ENCODE measurements around the gene ADK.
A peak's percentile ranks its signal among the peaks of the same experiment; 100 is the strongest.

The ADK gene

DNA sequence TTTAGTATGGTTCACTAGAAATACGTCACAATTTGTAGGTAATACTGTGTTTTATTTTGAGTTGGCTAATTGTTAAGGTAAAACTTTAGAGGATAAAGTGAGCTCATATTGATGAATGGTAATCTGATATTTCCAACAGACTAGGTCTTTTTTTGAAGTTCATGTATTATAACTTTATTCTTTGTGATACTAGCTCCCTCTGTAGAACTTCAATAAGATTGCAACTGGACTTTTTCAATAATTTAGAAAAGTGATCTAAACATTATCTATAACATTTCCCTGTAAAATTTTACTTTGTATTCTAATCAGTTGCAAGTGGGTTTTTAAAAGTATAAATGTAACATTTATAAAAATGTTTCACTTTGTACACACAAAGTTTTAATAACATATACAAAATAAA, 83.5 kb downstream of the ADK start:
- no peak overlapping the region for H2AFZ ChIP-seq
- no peaks in the 10 kb centered on the region for H3K36me3 ChIP-seq (ENCODE audit: control insufficient read depth, insufficient read depth, low read length)
- H3K4me3 ChIP-seq (ENCODE audit: low read depth, low read length): no peak overlapping the region
- no peaks in the 10 kb centered on the region for H3K4me1 ChIP-seq
- H3K9ac ChIP-seq: no peak overlapping the region
- H3K27ac ChIP-seq: no peak overlapping the region
- no peak for TF ChIP-seq CTCF (IDR thresholded peaks at IDR 0.05)
- H3K79me2 ChIP-seq: no peaks in the 10 kb centered on the region
- H3K4me2 ChIP-seq (ENCODE audit: low read length): no peak overlapping the region
- no peaks in the 10 kb centered on the region for H3K9me3 ChIP-seq (ENCODE audit: control insufficient read depth, low read length)
- no peaks in the 10 kb centered on the region for H3K27me3 ChIP-seq (ENCODE audit: control insufficient read depth, insufficient read depth, low read length)

GRCh38 chr10:74238031-74238431, 87.0 kb downstream of the ADK start:
- H3K79me2 ChIP-seq: no peaks in the 10 kb centered on the region
- no peak overlapping the region for H3K27ac ChIP-seq
- no peaks in the 10 kb centered on the region for H3K4me1 ChIP-seq
- peak overlapping the region; percentile 29 for H3K4me3 ChIP-seq (ENCODE audit: low read depth, low read length)
- no peak for TF ChIP-seq CTCF (IDR thresholded peaks at IDR 0.05)
- H3K36me3 ChIP-seq (ENCODE audit: control insufficient read depth, insufficient read depth, low read length): no peaks in the 10 kb centered on the region
- no peak overlapping the region for H3K9ac ChIP-seq
- no peaks in the 10 kb centered on the region for H3K9me3 ChIP-seq (ENCODE audit: control insufficient read depth, low read length)
- H3K4me2 ChIP-seq (ENCODE audit: low read length): peak overlapping the region; percentile 55
- H2AFZ ChIP-seq: no peak overlapping the region
- H3K27me3 ChIP-seq (ENCODE audit: control insufficient read depth, insufficient read depth, low read length): no peaks in the 10 kb centered on the region

DNA sequence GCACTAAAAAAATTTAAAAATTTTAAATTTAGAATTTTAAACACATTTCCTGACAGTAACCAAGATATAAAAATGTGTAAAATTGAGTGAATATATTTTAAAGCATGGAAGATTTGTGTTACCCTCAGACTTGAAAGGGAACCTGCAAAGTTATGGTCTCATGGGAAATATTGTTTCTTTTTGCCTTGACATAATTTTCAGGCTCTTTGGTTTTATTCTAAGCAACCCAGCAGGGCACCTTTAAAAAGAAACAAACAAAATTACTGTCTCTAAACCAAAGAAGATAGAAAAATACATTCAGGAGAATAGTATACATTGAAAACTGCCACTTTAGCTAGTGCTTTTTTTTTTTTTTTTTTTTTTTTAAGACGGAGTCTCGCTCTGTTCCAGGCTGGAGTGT, 87.5 kb downstream of the ADK start:
- Histone ChIP-seq H3K27me3 (ENCODE audit: control insufficient read depth, insufficient read depth, low read length) (no peaks in the 10 kb centered on the region), H3K9me3 (ENCODE audit: control insufficient read depth, low read length) (no peaks in the 10 kb centered on the region), H3K4me3 (ENCODE audit: low read depth, low read length) (peak overlapping the region; percentile 29), H3K79me2 (no peaks in the 10 kb centered on the region), H3K27ac (no peak overlapping the region), H3K4me2 (ENCODE audit: low read length) (no peak overlapping the region), H3K9ac (no peak overlapping the region), H3K36me3 (ENCODE audit: control insufficient read depth, insufficient read depth, low read length) (no peaks in the 10 kb centered on the region), H3K4me1 (no peaks in the 10 kb centered on the region), H2AFZ (no peak overlapping the region)
- no peak for TF ChIP-seq CTCF (IDR thresholded peaks at IDR 0.05)

GRCh38 chr10:74243067-74243466, 92.0 kb downstream of the ADK start:
- no peaks in the 10 kb centered on the region for H3K9me3 ChIP-seq (ENCODE audit: control insufficient read depth, low read length)
- no peak overlapping the region for H3K4me2 ChIP-seq (ENCODE audit: low read length)
- H3K4me1 ChIP-seq: no peaks in the 10 kb centered on the region
- H2AFZ ChIP-seq: no peak overlapping the region
- H3K27ac ChIP-seq: no peak overlapping the region
- H3K79me2 ChIP-seq: no peaks in the 10 kb centered on the region
- H3K27me3 ChIP-seq (ENCODE audit: control insufficient read depth, insufficient read depth, low read length): no peaks in the 10 kb centered on the region
- no peak overlapping the region for H3K4me3 ChIP-seq (ENCODE audit: low read depth, low read length)
- H3K9ac ChIP-seq: no peak overlapping the region
- TF ChIP-seq CTCF (IDR thresholded peaks at IDR 0.05): no peak
- no peaks in the 10 kb centered on the region for H3K36me3 ChIP-seq (ENCODE audit: control insufficient read depth, insufficient read depth, low read length)

GRCh38 chr10:74244097-74244685, 93.2 kb downstream of the ADK start:
- Histone ChIP-seq H3K27ac (no peak overlapping the region), H3K4me1 (no peaks in the 10 kb centered on the region), H2AFZ (no peak overlapping the region), H3K36me3 (ENCODE audit: control insufficient read depth, insufficient read depth, low read length) (no peaks in the 10 kb centered on the region), H3K79me2 (no peaks in the 10 kb centered on the region), H3K9ac (no peak overlapping the region), H3K27me3 (ENCODE audit: control insufficient read depth, insufficient read depth, low read length) (no peaks in the 10 kb centered on the region), H3K4me3 (ENCODE audit: low read depth, low read length) (no peak overlapping the region), H3K9me3 (ENCODE audit: control insufficient read depth, low read length) (no peaks in the 10 kb centered on the region), H3K4me2 (ENCODE audit: low read length) (no peak overlapping the region)
- peak; percentile 72 for TF ChIP-seq CTCF (IDR thresholded peaks at IDR 0.05)

Data from parathyroid adenoma (tissue), 2 donors.